Tibial nerve (tissue), 4 donors: ENCODE measurements around the gene INF2. TPM values are rescaled to one million over a fixed set of nuclear protein-coding genes. Genes with fewer than 3 reads are reported as not detected.

Experiments used
- DNase-seq, 2 donors: peaks; one replicate each; pipeline ENCODE4 v3.0.0-alpha.2; 2019; ENCODE audit warnings: low spot score in 2 of 2
- H3K27ac ChIP-seq, 4 donors: fragments of 200-600 bp; sonication (generic) in 3 of 4; one replicate each; pipeline ENCODE4 v1.5.1; 2017 to 2019; ENCODE audit warnings: mild to moderate bottlenecking in 1 of 4
- H3K27me3 ChIP-seq, 2 donors: fragments of 200-600 bp; sonication (generic) in 1 of 2; one replicate each; pipeline versions ENCODE4 v1.5.1 to v1.6.0; 2017 to 2019
- H3K36me3 ChIP-seq, 3 donors: fragments of 200-600 bp; sonication (generic); one replicate each; pipeline ENCODE4 v1.5.1; 2018 to 2019
- H3K4me1 ChIP-seq, 4 donors: fragments of 200-600 bp; sonication (generic) in 3 of 4; one replicate each; pipeline ENCODE4 v1.5.1; 2017 to 2019
- H3K4me3 ChIP-seq, 4 donors: fragments of 200-600 bp; sonication (generic) in 3 of 4; one replicate each; pipeline ENCODE4 v1.5.1; 2017 to 2019; ENCODE audit warnings: mild to moderate bottlenecking in 1 of 4, moderate library complexity in 1 of 4
- H3K9me3 ChIP-seq, 4 donors: fragments of 200-600 bp; sonication (generic) in 3 of 4; one replicate each; pipeline ENCODE4 v1.5.1; 2017 to 2019
- EP300 ChIP-seq, 2 donors: sonication (generic); formaldehyde crosslinking; IDR thresholded peaks; one replicate each; pipeline ENCODE4 v1.6.1; 2017; ENCODE audit warnings: antibody characterized with exemption in 2 of 2, mild to moderate bottlenecking in 1 of 2
- POLR2A ChIP-seq, 2 donors: fragments of 450-650 bp; IDR thresholded peaks; one replicate each; pipeline ENCODE4 v1.6.1; 2017; ENCODE audit warnings: antibody characterized with exemption in 2 of 2, mild to moderate bottlenecking in 2 of 2, moderate library complexity in 2 of 2
- WGBS, 2 donors: methylation state at CpG; one replicate each; pipeline ENCODE4 v1.1.5; 2018; 5-methylcytosine and 5-hydroxymethylcytosine counted together
- total RNA-seq, 4 donors: library from RNA; depleted of rRNA; stranded (reverse); fragments of >200 nt; gene quantifications; one replicate each; pipeline ENCODE4 v1.1.0, GENCODE V29; 2016
- TF ChIP-seq, protein P1 (sequence below), 5 experiments: fragments of 200-600 bp in 3 of 5; fragments of 450-650 bp in 2 of 5; sonication (generic) in 3 of 5; IDR thresholded peaks; one replicate each; pipeline ENCODE4 v1.5.1; 2016 to 2019; ENCODE audit warnings: antibody characterized with exemption in 5 of 5, mild to moderate bottlenecking in 3 of 5, moderate library complexity in 2 of 5

INF2 gene
- total RNA-seq, 4 donors from 2014 or later = 217 to 256 (median 239) TPM

DNA sequence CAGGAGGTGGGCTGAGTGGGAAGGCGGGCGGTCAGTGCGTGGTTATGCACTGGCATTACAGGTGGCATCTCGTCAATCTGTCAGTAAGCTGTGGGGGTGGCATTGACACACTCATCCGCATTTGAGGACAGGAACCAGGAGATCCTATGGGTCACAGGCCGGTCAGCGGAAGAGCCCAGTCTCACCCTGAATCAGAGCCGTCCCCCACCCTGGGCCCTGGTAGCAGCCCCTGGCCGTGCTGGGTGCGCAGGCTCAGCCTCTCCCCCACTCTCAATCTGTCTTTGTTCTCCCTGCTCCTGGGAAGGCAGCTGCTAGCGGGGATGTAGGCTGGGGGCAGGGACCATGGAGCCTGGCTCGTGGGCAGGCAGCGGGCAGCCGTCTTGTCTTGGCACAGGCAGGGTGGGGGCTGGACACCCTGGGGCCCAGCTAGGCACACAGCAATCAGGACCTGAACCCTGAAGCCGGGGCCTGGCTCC lies 5.1 kb downstream of the INF2 start:
- Histone ChIP-seq H3K27ac (peak overlapping the region; percentile 89 to 99 (median 92)), H3K4me3 (peak overlapping the region in 1 of 4 donors; percentile 85), H3K27me3 (no peaks in the 10 kb centered on the region), H3K36me3 (peaks cover 0 to 22% (median 0%) of the 10 kb centered on the region in 3 donors), H3K9me3 (no peaks in the 10 kb centered on the region), H3K4me1 (peaks cover 0 to 95% (median 92%) of the 10 kb centered on the region in 4 donors)
- DNase-seq = no peak
- WGBS, 2 donors = 44 to 45% methylated on average over 8 to 13 of the region's 15 CpGs
- peak in 1 of 2 donors; percentile 61 for TF ChIP-seq EP300 (IDR thresholded peaks at IDR 0.05)
- no peak for TF ChIP-seq POLR2A (IDR thresholded peaks at IDR 0.05)

GRCh38 chr14:104694991-104695659 lies 5.7 kb downstream of the INF2 start:
- Histone ChIP-seq H3K4me3 (peak overlapping the region in 1 of 4 donors; percentile 85), H3K27ac (peak overlapping the region; percentile 89 to 99 (median 92))

GRCh38 chr14:104695660-104696000 lies 6.2 kb downstream of the INF2 start:
- Histone ChIP-seq H3K4me3 (peak overlapping the region in 1 of 4 donors; percentile 85), H3K9me3 (no peaks in the 10 kb centered on the region), H3K27me3 (no peaks in the 10 kb centered on the region), H3K4me1 (peaks cover 0 to 100% (median 93%) of the 10 kb centered on the region in 4 donors), H3K36me3 (peaks cover 0 to 22% (median 0%) of the 10 kb centered on the region in 3 donors), H3K27ac (peak overlapping the region; percentile 89 to 99 (median 92))
- TF ChIP-seq EP300 (IDR thresholded peaks at IDR 0.05) (no peak), POLR2A (IDR thresholded peaks at IDR 0.05) (no peak)
- TF ChIP-seq, protein P1, sequence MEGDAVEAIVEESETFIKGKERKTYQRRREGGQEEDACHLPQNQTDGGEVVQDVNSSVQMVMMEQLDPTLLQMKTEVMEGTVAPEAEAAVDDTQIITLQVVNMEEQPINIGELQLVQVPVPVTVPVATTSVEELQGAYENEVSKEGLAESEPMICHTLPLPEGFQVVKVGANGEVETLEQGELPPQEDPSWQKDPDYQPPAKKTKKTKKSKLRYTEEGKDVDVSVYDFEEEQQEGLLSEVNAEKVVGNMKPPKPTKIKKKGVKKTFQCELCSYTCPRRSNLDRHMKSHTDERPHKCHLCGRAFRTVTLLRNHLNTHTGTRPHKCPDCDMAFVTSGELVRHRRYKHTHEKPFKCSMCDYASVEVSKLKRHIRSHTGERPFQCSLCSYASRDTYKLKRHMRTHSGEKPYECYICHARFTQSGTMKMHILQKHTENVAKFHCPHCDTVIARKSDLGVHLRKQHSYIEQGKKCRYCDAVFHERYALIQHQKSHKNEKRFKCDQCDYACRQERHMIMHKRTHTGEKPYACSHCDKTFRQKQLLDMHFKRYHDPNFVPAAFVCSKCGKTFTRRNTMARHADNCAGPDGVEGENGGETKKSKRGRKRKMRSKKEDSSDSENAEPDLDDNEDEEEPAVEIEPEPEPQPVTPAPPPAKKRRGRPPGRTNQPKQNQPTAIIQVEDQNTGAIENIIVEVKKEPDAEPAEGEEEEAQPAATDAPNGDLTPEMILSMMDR (IDR thresholded peaks at IDR 0.05) = no peak
- WGBS, 2 donors = 23 to 43% methylated on average over 6 of the region's 6 CpGs
- DNase-seq = no peak

More at GRCh38 chr14:104694991-104695659, 5.7 kb downstream of the INF2 start:
- TF ChIP-seq EP300 (IDR thresholded peaks at IDR 0.05) (no peak), POLR2A (IDR thresholded peaks at IDR 0.05) (no peak)
- TF ChIP-seq, protein P1 (IDR thresholded peaks at IDR 0.05) = no peak
- Histone ChIP-seq H3K4me1 (peaks cover 0 to 100% (median 95%) of the 10 kb centered on the region in 4 donors), H3K9me3 (no peaks in the 10 kb centered on the region), H3K36me3 (peaks cover 0 to 22% (median 0%) of the 10 kb centered on the region in 3 donors), H3K27me3 (no peaks in the 10 kb centered on the region)
- WGBS, 2 donors = 29 to 36% methylated on average over 10 to 17 of the region's 19 CpGs
- no peak for DNase-seq

GRCh38 chr14:104696671-104697316 lies 7.4 kb downstream of the INF2 start:
- no peak for TF ChIP-seq EP300 (IDR thresholded peaks at IDR 0.05)
- TF ChIP-seq, protein P1 (IDR thresholded peaks at IDR 0.05) = no peak
- no peak for TF ChIP-seq POLR2A (IDR thresholded peaks at IDR 0.05)
- H3K4me1 ChIP-seq = peaks cover 0 to 100% (median 87%) of the 10 kb centered on the region in 4 donors

DNA sequence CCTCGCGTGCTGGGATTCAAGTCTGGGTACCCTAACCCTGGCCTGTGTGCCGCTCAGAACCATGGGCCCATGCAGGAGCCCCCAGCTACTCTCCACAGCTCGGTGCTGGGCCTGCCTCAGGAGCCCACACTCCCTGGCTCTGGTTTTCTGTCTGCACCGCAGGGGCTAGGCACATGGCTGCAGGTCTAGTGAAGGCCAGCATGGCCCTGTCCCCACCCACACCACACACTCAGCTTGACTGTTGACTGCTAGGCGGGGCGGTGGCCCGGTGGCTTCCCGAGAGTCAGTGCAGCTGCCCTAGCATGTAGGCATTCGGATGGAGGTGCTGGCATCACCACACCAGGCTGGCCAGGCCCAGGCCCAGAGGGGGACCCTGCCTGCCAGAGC lies 7.9 kb downstream of the INF2 start:
- H3K9me3 ChIP-seq = no peaks in the 10 kb centered on the region
- 50 to 72% methylated on average over 4 to 10 of the region's 10 CpGs for WGBS, 2 donors
- H3K27me3 ChIP-seq = no peaks in the 10 kb centered on the region
- no peak overlapping the region for H3K4me3 ChIP-seq
- peak overlapping the region; percentile 55 to 99 (median 92) for H3K27ac ChIP-seq
- DNase-seq = no peak
- TF ChIP-seq, protein P1 (IDR thresholded peaks at IDR 0.05) = no peak
- TF ChIP-seq EP300 (IDR thresholded peaks at IDR 0.05) (no peak), POLR2A (IDR thresholded peaks at IDR 0.05) (no peak)
- peaks cover 0 to 100% (median 83%) of the 10 kb centered on the region in 4 donors for H3K4me1 ChIP-seq
- H3K36me3 ChIP-seq = peaks cover 0 to 30% (median 0%) of the 10 kb centered on the region in 3 donors

More at GRCh38 chr14:104696671-104697316, 7.4 kb downstream of the INF2 start:
- WGBS, 2 donors = 39 to 47% methylated on average over 7 to 9 of the region's 14 CpGs
- no peak overlapping the region for H3K4me3 ChIP-seq
- no peaks in the 10 kb centered on the region for H3K27me3 ChIP-seq
- H3K9me3 ChIP-seq = no peaks in the 10 kb centered on the region
- H3K27ac ChIP-seq = peak overlapping the region; percentile 55 to 99 (median 92)
- H3K36me3 ChIP-seq = peaks cover 0 to 26% (median 0%) of the 10 kb centered on the region in 3 donors
- DNase-seq = no peak
